ENCODE data around the gene MAP4K4. TPM values are rescaled to one million over a fixed set of nuclear protein-coding genes. Genes with fewer than 3 reads are reported as not detected.
A peak's percentile ranks its signal among the peaks of the same experiment; 100 is the strongest.

Gene MAP4K4
- total RNA-seq, 4 donors from 2014 or later = 40.0 to 85.5 (median 59.5) TPM

DNA sequence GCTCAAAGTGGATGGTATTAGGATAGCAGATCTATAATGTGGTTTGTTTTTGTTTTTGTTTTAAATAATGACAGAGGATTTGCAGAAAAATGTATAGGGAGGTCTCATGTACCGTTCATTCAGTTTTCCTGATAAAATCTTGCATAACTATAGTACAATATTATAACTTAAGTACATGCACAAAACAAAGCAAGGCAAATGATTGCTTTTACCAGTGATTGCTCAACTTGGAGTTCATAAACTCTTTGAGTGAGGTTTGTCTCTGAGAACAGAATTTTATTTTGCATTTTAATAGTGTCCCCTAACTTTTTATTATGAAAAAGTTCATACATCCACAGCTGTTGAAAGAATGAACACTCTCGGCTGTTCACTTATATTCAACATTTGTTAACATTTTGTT, 96.6 kb downstream of the MAP4K4 start:
- Histone ChIP-seq H3K27me3 (no peaks in the 10 kb centered on the region), H3K4me3 (no peak overlapping the region), H3K4me1 (peaks cover 30 to 57% of the 10 kb centered on the region in 2 donors), H3K36me3 (no peaks in the 10 kb centered on the region), H3K27ac (no peak overlapping the region), H3K9me3 (no peaks in the 10 kb centered on the region)
- DNase-seq (no peak), ATAC-seq (no peak)
- TF ChIP-seq POLR2A (IDR thresholded peaks at IDR 0.05) = no peak
- TF ChIP-seq, protein P1, sequence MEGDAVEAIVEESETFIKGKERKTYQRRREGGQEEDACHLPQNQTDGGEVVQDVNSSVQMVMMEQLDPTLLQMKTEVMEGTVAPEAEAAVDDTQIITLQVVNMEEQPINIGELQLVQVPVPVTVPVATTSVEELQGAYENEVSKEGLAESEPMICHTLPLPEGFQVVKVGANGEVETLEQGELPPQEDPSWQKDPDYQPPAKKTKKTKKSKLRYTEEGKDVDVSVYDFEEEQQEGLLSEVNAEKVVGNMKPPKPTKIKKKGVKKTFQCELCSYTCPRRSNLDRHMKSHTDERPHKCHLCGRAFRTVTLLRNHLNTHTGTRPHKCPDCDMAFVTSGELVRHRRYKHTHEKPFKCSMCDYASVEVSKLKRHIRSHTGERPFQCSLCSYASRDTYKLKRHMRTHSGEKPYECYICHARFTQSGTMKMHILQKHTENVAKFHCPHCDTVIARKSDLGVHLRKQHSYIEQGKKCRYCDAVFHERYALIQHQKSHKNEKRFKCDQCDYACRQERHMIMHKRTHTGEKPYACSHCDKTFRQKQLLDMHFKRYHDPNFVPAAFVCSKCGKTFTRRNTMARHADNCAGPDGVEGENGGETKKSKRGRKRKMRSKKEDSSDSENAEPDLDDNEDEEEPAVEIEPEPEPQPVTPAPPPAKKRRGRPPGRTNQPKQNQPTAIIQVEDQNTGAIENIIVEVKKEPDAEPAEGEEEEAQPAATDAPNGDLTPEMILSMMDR (IDR thresholded peaks at IDR 0.05 in 4 of 5, conservative IDR thresholded peaks at IDR 0.05 in 1 of 5) = no peak
- intact Hi-C loops (cut with DNase I; ENCODE audit: low total_unique reads) (no loop called here), in situ Hi-C loops (cut with MboI; ENCODE audit: low sequenced_read_pairs in 4 of 4) (no loop called here)

DNA sequence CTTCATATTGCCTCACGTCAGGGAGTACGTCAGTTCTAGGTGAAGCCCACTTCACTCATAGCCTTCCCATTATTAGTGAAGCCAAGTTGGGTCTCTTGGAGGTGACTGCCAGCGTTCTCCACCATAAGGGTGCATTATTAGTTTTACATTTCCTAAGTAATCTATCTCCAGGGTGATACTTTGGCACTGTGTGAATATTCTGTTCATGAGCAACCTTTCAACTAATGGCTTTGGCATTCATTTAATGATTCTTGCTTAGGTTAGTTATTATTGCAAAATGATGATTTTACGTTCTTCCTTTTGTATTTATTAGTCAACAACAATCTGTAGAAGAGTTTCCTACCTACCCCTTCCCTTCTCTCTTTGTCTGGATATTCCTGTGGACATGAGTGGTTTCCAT, 97.5 kb downstream of the MAP4K4 start:
- no peak for ATAC-seq
- intact Hi-C loops (cut with DNase I; ENCODE audit: low total_unique reads) (no loop called here), in situ Hi-C loops (cut with MboI; ENCODE audit: low sequenced_read_pairs in 4 of 4) (no loop called here)
- no peak overlapping the region for H3K4me3 ChIP-seq
- no peaks in the 10 kb centered on the region for H3K36me3 ChIP-seq
- no peaks in the 10 kb centered on the region for H3K27me3 ChIP-seq
- DNase-seq = no peak
- TF ChIP-seq POLR2A (IDR thresholded peaks at IDR 0.05) = no peak
- TF ChIP-seq, protein P1 (IDR thresholded peaks at IDR 0.05 in 4 of 5, conservative IDR thresholded peaks at IDR 0.05 in 1 of 5) = no peak
- no peak overlapping the region for H3K27ac ChIP-seq
- H3K4me1 ChIP-seq = peaks cover 21 to 48% of the 10 kb centered on the region in 2 donors
- no peaks in the 10 kb centered on the region for H3K9me3 ChIP-seq

DNA sequence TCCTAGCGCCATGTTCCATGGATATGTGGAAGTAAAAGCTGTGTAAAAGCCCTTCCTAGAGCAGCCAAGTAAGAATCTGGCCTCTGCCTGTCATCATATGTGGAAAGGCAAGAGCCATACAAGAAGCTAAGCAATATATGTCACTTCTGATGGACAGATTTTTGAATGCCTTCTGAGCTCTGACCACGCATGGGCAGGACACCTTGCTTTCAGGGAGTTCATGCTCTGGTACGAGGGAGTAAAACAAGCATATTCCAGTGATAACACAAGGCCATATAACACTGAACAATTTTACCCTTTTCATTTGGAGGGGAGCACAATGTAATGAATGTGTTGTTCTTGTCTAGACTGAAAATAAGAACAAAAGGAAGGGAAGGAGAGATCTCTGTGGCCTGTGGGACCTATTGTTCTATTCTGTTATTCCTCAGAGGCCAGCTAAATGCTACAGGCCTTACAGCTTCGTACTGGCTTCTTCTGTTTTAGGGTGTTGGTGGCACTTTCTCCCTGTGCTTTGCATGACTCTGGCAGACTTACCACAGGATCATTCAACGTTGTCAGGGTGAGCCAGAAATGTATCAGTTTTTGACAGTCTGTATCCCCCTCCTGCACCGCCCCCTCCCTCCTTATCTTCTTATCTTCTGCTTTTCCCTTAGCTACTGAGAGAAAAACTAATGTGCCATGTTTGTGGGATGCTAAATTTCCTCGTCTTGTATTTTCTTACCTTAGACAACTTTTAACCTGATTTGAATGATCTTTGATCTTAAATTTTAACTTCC, 99.5 kb downstream of the MAP4K4 start:
- intact Hi-C loops (cut with DNase I; ENCODE audit: low total_unique reads) (no loop called here), in situ Hi-C loops (cut with MboI; ENCODE audit: low sequenced_read_pairs in 4 of 4) (no loop called here)
- Histone ChIP-seq H3K36me3 (no peaks in the 10 kb centered on the region), H3K4me3 (no peak overlapping the region), H3K27ac (no peak overlapping the region), H3K27me3 (no peaks in the 10 kb centered on the region), H3K4me1 (peaks cover 22 to 42% of the 10 kb centered on the region in 2 donors), H3K9me3 (no peaks in the 10 kb centered on the region)
- DNase-seq (no peak), ATAC-seq (no peak)
- no peak for TF ChIP-seq POLR2A (IDR thresholded peaks at IDR 0.05)
- TF ChIP-seq, protein P1 (IDR thresholded peaks at IDR 0.05 in 4 of 5, conservative IDR thresholded peaks at IDR 0.05 in 1 of 5) = no peak

DNA sequence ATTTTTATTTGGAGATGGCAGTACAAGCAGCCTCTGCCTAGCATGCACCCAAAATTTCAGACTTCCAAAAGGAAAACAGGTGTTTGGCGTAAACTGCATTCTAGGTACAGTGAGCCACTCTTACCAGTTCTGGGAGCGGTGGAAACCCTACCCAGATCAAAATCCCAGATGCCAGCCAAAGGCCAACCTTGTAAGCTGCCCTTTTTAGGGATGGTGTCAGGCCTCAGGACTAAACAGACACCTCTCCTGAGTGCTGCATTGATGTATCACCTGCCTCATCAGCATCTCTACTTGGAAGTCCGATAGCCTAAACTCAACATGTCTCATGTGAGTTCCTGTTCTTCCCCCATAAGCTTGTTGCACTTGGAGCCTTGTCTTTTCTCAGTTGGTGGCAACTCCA, 104.0 kb downstream of the MAP4K4 start:
- intact Hi-C loops (cut with DNase I; ENCODE audit: low total_unique reads) = no loop called here
- peak overlapping the region in 1 of 4 donors; percentile 15 for H3K27ac ChIP-seq

More for the DNA sequence above, 104.0 kb downstream of the MAP4K4 start:
- Histone ChIP-seq H3K4me1 (peaks cover 28 to 45% of the 10 kb centered on the region in 2 donors), H3K9me3 (no peaks in the 10 kb centered on the region), H3K4me3 (no peak overlapping the region), H3K36me3 (no peaks in the 10 kb centered on the region), H3K27me3 (no peaks in the 10 kb centered on the region)
- in situ Hi-C loops (cut with MboI; ENCODE audit: low sequenced_read_pairs in 4 of 4) = no loop called here
- ATAC-seq (peak; percentile 79 to 94), DNase-seq (peak in 1 of 2 donors; percentile 42)
- TF ChIP-seq POLR2A (IDR thresholded peaks at IDR 0.05) = no peak
- TF ChIP-seq, protein P1 (IDR thresholded peaks at IDR 0.05 in 4 of 5, conservative IDR thresholded peaks at IDR 0.05 in 1 of 5) = no peak
